H9 (cell line): ENCODE measurements around the gene FAM72C. TPM values are rescaled to one million over a fixed set of nuclear protein-coding genes. Genes with fewer than 3 reads are reported as not detected.
A peak's percentile ranks its signal among the peaks of the same experiment; 100 is the strongest.
"Not testable (repeated sequence)": the region's sequence is repeated elsewhere in the genome, so short reads cannot be mapped to it uniquely, and the experiment has no call there.

Experiments
- DNase-seq: peaks from one replicate; pipeline ENCODE4 v3.0.0-alpha.2; 2017
- H2AFZ ChIP-seq: one replicate; pipeline ENCODE4 v1.6.1; 2013; ENCODE audit warnings: mild to moderate bottlenecking, low read length, control low read depth, moderate library complexity
- H2AK5ac ChIP-seq: 2 replicates; pipeline ENCODE4 v1.6.1; 2013; ENCODE audit warnings: low read length, control low read depth, mixed read lengths; ENCODE audit not compliant: insufficient read length
- H2BK120ac ChIP-seq: one replicate; pipeline ENCODE4 v1.6.1; 2013; ENCODE audit warnings: low read depth, mild to moderate bottlenecking, low read length, control low read depth, inconsistent platforms; ENCODE audit not compliant: poor library complexity, severe bottlenecking
- H2BK12ac ChIP-seq: 2 replicates; pipeline ENCODE4 v1.6.1; 2013; ENCODE audit warnings: low read length, control low read depth, mixed read lengths, low read depth; ENCODE audit not compliant: insufficient read length
- H2BK15ac ChIP-seq: 2 replicates; pipeline ENCODE4 v1.6.1; 2013; ENCODE audit warnings: low read depth, low read length, control low read depth
- H2BK20ac ChIP-seq: one replicate; pipeline ENCODE4 v1.6.1; 2013; ENCODE audit warnings: low read depth, mild to moderate bottlenecking, low read length, control low read depth, inconsistent platforms; ENCODE audit not compliant: poor library complexity, severe bottlenecking
- H2BK5ac ChIP-seq: 2 replicates; pipeline ENCODE4 v1.6.1; 2013; ENCODE audit warnings: low read length, control low read depth, mixed read lengths; ENCODE audit not compliant: insufficient read length
- H3K14ac ChIP-seq: 2 replicates; pipeline ENCODE4 v1.6.1; 2013; ENCODE audit warnings: low read length, control low read depth; ENCODE audit not compliant: insufficient read depth
- H3K18ac ChIP-seq: 2 replicates; pipeline ENCODE4 v1.6.1; 2013; ENCODE audit warnings: low read depth, mild to moderate bottlenecking, mixed read lengths, low read length, control low read depth; ENCODE audit not compliant: insufficient read length
- H3K23ac ChIP-seq: 2 replicates; pipeline ENCODE4 v1.6.1; 2013; ENCODE audit warnings: low read length, control low read depth, mixed read lengths, low read depth; ENCODE audit not compliant: insufficient read length
- H3K23me2 ChIP-seq: 2 replicates; pipeline ENCODE4 v1.6.1; 2013; ENCODE audit warnings: low read depth, mild to moderate bottlenecking, mixed read lengths, low read length, control low read depth; ENCODE audit not compliant: insufficient read length, poor library complexity, severe bottlenecking
- H3K27ac ChIP-seq: 2 replicates; pipeline ENCODE4 v1.5.1; 2013; ENCODE audit warnings: low read length, control low read depth, mixed read lengths, low read depth; ENCODE audit not compliant: insufficient read length
- H3K27me3 ChIP-seq: 2 replicates; pipeline ENCODE4 v1.6.1; 2013; ENCODE audit warnings: low read length, control low read depth, inconsistent platforms; ENCODE audit not compliant: insufficient read depth
- H3K4ac ChIP-seq: 2 replicates; pipeline ENCODE4 v1.6.1; 2013; ENCODE audit warnings: low read depth, mild to moderate bottlenecking, control low read depth, inconsistent platforms, low read length, moderate library complexity
- H3K4me1 ChIP-seq: 2 replicates; pipeline ENCODE4 v1.6.1; 2013; ENCODE audit warnings: low read length, control low read depth, inconsistent platforms; ENCODE audit not compliant: insufficient read depth
- H3K4me2 ChIP-seq: 2 replicates; pipeline ENCODE4 v1.6.1; 2013; ENCODE audit warnings: low read length, control low read depth, mixed read lengths; ENCODE audit not compliant: insufficient read length, insufficient read depth
- H3K56ac ChIP-seq: 2 replicates; pipeline ENCODE4 v1.6.1; 2013; ENCODE audit warnings: low read depth, mild to moderate bottlenecking, mixed read lengths, low read length, control low read depth; ENCODE audit not compliant: insufficient read length
- H3K79me1 ChIP-seq: 2 replicates; pipeline ENCODE4 v1.6.1; 2013; ENCODE audit warnings: low read depth, mild to moderate bottlenecking, moderate library complexity, low read length, control low read depth, inconsistent platforms; ENCODE audit not compliant: insufficient read depth, poor library complexity, severe bottlenecking
- H3K79me2 ChIP-seq: 2 replicates; pipeline ENCODE4 v1.6.1; 2013; ENCODE audit warnings: low read length, control low read depth, inconsistent platforms; ENCODE audit not compliant: insufficient read depth
- H3K9ac ChIP-seq: 2 replicates; pipeline ENCODE4 v1.6.1; 2013; ENCODE audit warnings: low read length, control low read depth, mixed read lengths; ENCODE audit not compliant: insufficient read length; ENCODE audit errors: extremely low read depth
- H3K9me3 ChIP-seq: one replicate; pipeline ENCODE4 v1.6.1; 2013; ENCODE audit warnings: low read depth, low read length, inconsistent platforms; ENCODE audit not compliant: control insufficient read depth
- H3T11ph ChIP-seq: one replicate; pipeline ENCODE4 v1.6.1; 2013; ENCODE audit warnings: mild to moderate bottlenecking, low read length, control low read depth, inconsistent platforms
- H4K20me1 ChIP-seq: one replicate; pipeline ENCODE4 v1.6.1; 2013; ENCODE audit not compliant: control insufficient read depth, insufficient read length, insufficient read depth
- H4K5ac ChIP-seq: 2 replicates; pipeline ENCODE4 v1.6.1; 2013; ENCODE audit warnings: low read depth, mild to moderate bottlenecking, mixed read lengths, low read length, control low read depth; ENCODE audit not compliant: insufficient read length
- H4K8ac ChIP-seq: replicated peaks from 2 replicates; pipeline ENCODE4 v1.6.1; 2013; ENCODE audit warnings: low read length, control low read depth, mixed read lengths, low read depth; ENCODE audit not compliant: insufficient read length
- H4K91ac ChIP-seq: 2 replicates; pipeline ENCODE4 v1.6.1; 2013; ENCODE audit warnings: low read depth, mild to moderate bottlenecking, moderate library complexity, mixed read lengths, low read length, control low read depth; ENCODE audit not compliant: insufficient read length
- H3K27ac Mint-ChIP-seq, 3 experiments: 2 replicates in 2 of 3; 3 replicates in 1 of 3; pipeline ENCODE4 v1.8.0; 2020 to 2021; ENCODE audit warnings: mixed read lengths in 3 of 3, mild to moderate bottlenecking in 1 of 3, moderate library complexity in 1 of 3
- H3K27me3 Mint-ChIP-seq: 2 replicates; pipeline ENCODE4 v1.8.0; 2021; ENCODE audit warnings: low read depth, mild to moderate bottlenecking, moderate library complexity, mixed read lengths
- H3K36me3 Mint-ChIP-seq, 3 experiments: 2 replicates in 2 of 3; 3 replicates in 1 of 3; pipeline ENCODE4 v1.8.0; 2020 to 2021; ENCODE audit warnings: low read depth in 3 of 3, mixed read lengths in 3 of 3; ENCODE audit not compliant: insufficient read depth in 1 of 3
- H3K4me1 Mint-ChIP-seq, 2 experiments: 2 replicates each; pipeline ENCODE4 v1.8.0; 2020; ENCODE audit warnings: mixed read lengths in 2 of 2
- H3K4me3 Mint-ChIP-seq, 2 experiments: 2 replicates in 1 of 2; 3 replicates in 1 of 2; pipeline ENCODE4 v1.8.0; 2020 to 2021; ENCODE audit warnings: mild to moderate bottlenecking in 2 of 2, mixed read lengths in 2 of 2, moderate library complexity in 1 of 2
- H3K9me3 Mint-ChIP-seq, 2 experiments: 2 replicates in 1 of 2; 3 replicates in 1 of 2; pipeline ENCODE4 v1.8.0; 2020; ENCODE audit warnings: mild to moderate bottlenecking in 2 of 2, mixed read lengths in 2 of 2, moderate library complexity in 1 of 2
- WGBS: extraction: QIAGEN DNeasy Blood & Tissue Kit; methylation state at CpG from one replicate; pipeline ENCODE4 v1.1.7; 2013; ENCODE audit warnings: missing lambda C conversion rate, low lambda C conversion rate, mixed read lengths; ENCODE audit not compliant: insufficient read length; ENCODE audit errors: extremely low coverage; 5-methylcytosine and 5-hydroxymethylcytosine counted together
- total RNA-seq: library from RNA; stranded (reverse); gene quantifications from 2 replicates; pipeline ENCODE4 v1.2.1, GENCODE V29; 2021

FAM72C gene
- total RNA-seq, 1 experiment from 2014 or later: 3.5 TPM

DNA sequence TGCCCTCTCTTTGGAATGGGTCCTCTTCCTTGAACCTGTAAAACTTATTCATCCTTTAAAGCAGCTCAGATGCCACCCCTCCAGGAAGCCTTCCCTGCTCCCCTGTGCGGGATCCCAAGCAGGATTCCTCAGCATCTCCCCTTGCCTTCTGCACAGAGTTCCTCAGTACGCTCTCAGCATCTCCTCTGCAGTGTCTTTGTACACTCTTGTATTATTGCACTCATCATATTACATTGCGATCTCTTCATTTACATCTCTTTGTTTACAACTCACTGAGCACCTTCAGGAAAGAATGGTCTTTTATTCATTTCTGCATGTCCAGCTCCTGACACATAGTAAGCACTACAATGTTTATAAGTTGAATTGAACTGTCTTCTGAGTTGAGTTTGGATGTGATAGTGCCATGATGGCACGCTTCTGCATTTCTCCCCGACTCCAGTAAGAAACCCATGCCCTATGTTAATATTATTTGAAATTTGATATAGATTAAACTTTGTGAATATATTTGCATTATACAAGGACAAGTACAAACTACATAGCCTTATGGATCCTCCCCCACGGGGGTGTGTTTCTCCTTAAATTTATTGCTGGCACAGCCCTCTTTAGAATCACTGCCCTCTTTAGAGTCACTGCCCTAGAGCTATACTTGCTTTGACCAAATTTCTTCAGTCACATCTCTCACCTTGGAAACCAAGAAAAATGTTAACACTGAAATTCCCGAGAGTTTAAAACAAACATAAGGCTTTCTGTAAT lies 13.1 kb upstream of the FAM72C start:
- H3K4me1 ChIP-seq, DNase-seq, H3K9ac ChIP-seq, H3K9me3 ChIP-seq, H2AK5ac ChIP-seq, H2BK5ac ChIP-seq, H3K27me3 ChIP-seq, H3K27ac ChIP-seq, H2BK120ac ChIP-seq, H3K14ac ChIP-seq, H4K5ac ChIP-seq, H3K23me2 ChIP-seq, H3T11ph ChIP-seq, H3K18ac ChIP-seq, H2BK15ac ChIP-seq, H3K4me1 Mint-ChIP-seq, H3K4me3 Mint-ChIP-seq, H2AFZ ChIP-seq, H4K8ac ChIP-seq, H2BK12ac ChIP-seq, H3K27ac Mint-ChIP-seq, H3K9me3 Mint-ChIP-seq, H3K4me2 ChIP-seq, H3K4ac ChIP-seq, H3K56ac ChIP-seq, H3K23ac ChIP-seq, H3K79me2 ChIP-seq, H3K79me1 ChIP-seq, H2BK20ac ChIP-seq, H3K27me3 Mint-ChIP-seq, H4K91ac ChIP-seq, H3K36me3 Mint-ChIP-seq, H4K20me1 ChIP-seq: not testable (repeated sequence)
- WGBS: no CpG with 5 or more reads among the region's 7 CpGs

DNA sequence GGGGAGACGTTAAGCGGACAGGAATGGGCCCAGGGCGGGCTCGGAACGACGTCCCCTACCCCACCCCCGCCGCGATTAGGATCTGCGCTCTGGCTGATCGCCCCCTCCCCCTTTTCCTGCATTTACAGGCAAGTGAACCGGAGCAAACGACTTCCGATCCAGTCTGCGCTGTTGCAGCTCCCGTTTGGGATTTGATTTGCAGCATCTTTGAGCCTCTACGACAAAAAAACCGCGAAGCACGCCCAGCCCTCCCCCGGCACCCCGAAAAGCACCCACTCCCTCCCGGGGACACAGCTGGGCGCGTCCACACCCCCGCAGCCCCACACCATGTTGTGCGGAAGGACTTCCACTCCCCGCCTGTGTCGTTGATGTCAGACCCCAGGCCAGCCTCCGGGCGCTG lies 2.6 kb upstream of the FAM72C start:
- peak; percentile 20 for DNase-seq
- H3K9me3 ChIP-seq, H3K27ac ChIP-seq, H4K91ac ChIP-seq, H3T11ph ChIP-seq, H3K4me2 ChIP-seq, H3K4me1 Mint-ChIP-seq, H2BK15ac ChIP-seq, H4K5ac ChIP-seq, H3K14ac ChIP-seq, H3K27me3 ChIP-seq, H2BK20ac ChIP-seq, H3K27ac Mint-ChIP-seq, H3K18ac ChIP-seq, H3K79me1 ChIP-seq, H2AK5ac ChIP-seq, H3K4me1 ChIP-seq, H3K9me3 Mint-ChIP-seq, H3K9ac ChIP-seq, H3K36me3 Mint-ChIP-seq, H4K8ac ChIP-seq, H3K4ac ChIP-seq, H2BK12ac ChIP-seq, H2BK5ac ChIP-seq, H2AFZ ChIP-seq, H4K20me1 ChIP-seq, H3K23ac ChIP-seq, H3K56ac ChIP-seq, H2BK120ac ChIP-seq, H3K23me2 ChIP-seq, H3K79me2 ChIP-seq, H3K27me3 Mint-ChIP-seq: not testable (repeated sequence)
- WGBS: no CpG with 5 or more reads among the region's 31 CpGs
- H3K4me3 Mint-ChIP-seq: peak overlapping the region; percentile 71 to 87
